G401.6 (cell line): ENCODE measurements around the gene THUMPD3.

Experiments
- FAIRE-seq: peaks from 2 replicates; lab custom pipeline; 2012; peaks lifted over from hg19 to GRCh38; lab: Jason Lieb, UNC

The THUMPD3 gene

GRCh38 chr3:9422712-9423424 is 60.0 kb downstream of the THUMPD3 start:
- FAIRE-seq, result peak; percentile 28

GRCh38 chr3:9428411-9428810 is 65.6 kb downstream of the THUMPD3 start:
- FAIRE-seq, result no peak

- no peak for FAIRE-seq
These were observed 67.9 kb downstream of the THUMPD3 start for GRCh38 chr3:9430733-9431132.

GRCh38 chr3:9433627-9434521 is 71.0 kb downstream of the THUMPD3 start:
- no peak for FAIRE-seq

GRCh38 chr3:9435316-9435715 is 72.5 kb downstream of the THUMPD3 start:
- FAIRE-seq, result no peak
